Measurements from ENCODE around the gene KCNQ1.

Gene KCNQ1

GRCh38 chr11:2807025-2807681 lies 362.3 kb downstream of the KCNQ1 start:
- no peak for DNase-seq (ENCODE audit: low spot score)

DNA sequence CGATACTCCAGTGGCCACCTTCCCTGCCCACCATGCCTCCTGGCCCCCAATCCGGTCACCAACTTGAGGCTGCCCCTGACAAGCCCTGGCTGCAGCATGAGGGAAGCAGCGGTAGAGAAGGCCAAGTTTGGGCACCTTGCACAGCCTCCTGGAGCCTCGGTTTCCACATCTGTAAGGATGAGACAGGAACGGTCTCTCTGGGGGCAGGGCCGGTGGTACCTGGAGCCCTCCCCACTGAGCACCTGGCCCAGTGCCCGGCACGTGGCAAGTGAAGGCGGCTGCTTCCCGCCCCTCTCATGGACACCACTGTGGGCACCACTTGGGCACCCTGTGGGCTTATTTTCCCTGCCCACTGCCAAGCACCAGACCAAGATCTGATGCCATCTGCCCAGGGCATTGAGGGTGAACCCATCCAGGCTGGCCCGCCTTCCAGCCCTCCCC lies 363.0 kb downstream of the KCNQ1 start:
- DNase-seq (ENCODE audit: low spot score): no peak

GRCh38 chr11:2808850-2809846 lies 364.3 kb downstream of the KCNQ1 start:
- DNase-seq (ENCODE audit: low spot score): no peak

DNA sequence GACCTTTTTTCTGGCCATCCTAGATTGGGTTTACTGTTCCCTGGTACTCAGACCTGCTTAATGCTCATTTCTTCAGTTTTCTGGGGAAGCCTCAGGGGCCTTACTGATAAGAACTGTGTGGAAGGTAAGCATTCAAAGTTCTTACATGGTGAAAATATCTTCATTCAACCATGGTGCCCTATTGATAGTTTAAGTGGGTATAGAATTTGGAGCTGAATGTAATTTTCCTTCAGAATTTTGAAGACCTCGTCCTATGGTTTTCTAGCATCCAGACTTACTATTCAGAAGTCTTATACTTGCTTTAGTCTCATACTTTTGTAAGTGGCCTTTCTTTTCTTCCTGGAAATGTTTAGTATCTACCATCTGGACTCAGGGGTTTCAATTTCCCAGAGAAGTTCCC lies 365.0 kb downstream of the KCNQ1 start:
- no peak for DNase-seq (ENCODE audit: low spot score)

- DNase-seq (ENCODE audit: low spot score): no peak
Measured at GRCh38 chr11:2810411-2811205, 365.8 kb downstream of the KCNQ1 start.

GRCh38 chr11:2811206-2812091 lies 366.6 kb downstream of the KCNQ1 start:
- DNase-seq (ENCODE audit: low spot score): no peak

DNA sequence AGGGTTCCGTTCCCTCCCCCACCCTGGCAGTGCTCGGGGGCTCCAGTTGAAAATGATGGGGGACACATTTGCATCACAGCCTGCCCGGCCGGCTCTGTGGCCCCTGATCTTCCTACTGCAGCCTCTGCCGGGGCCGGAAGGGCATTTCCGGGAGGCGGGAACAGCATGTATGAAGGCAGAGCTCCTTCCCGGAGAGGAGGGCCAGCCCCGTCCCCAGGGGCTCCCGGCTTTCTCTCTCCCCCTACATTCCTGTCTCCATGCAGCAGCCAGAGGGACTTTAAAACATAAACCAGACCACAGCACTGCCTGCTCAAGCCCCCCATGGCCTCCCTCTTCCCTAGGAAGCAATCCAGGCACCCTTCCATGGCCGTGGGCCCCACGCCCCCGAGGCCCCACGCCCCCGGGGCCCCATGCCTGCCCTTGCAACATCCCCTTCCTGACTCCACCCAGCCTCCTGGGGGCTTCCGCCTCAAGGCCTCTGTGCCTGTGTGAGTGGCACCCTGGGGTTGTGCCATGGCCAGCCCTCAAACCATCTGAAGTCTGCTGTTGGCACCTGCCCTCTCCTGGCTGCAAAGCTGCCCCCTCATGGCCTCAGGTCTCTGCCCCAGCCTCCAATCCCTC lies 367.7 kb downstream of the KCNQ1 start:
- no peak for DNase-seq (ENCODE audit: low spot score)

DNA sequence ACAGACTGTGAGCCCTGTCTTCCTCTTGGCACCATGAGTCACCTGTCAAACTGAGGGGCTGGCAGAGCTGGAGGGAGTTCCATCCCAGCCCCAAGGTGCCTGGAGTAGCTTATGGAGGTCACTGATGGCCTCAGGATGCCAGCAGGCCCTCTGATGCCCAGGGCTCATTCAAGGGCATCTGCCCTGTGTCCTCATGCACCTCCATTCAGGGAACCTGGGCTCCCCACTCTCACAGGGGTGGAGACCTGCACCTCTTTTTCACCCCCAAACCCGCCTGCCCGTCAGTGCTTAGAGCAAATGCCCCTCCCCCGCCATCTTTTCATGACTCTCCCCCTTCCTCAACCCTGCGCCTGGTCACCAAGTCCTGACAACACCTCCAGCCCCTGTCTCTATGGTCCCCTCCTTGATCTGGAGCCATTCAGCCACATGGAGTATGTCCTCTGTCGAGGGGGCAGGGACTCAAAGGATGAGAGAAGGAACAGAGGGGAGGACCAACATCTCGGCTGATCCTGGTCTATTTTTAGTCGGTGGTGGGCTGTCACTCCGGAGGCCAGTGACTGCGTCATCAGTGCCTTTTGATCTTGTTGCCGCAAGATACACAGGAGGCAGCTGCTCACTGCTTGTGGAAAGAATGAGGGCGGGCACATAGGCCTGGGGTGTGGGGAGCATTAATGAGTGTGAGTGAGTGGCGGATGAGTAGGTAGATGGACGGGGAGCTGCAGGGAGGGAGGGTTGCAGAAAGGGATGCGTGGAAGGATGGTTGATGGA lies 368.5 kb downstream of the KCNQ1 start:
- no peak for DNase-seq (ENCODE audit: low spot score)

- no peak for DNase-seq (ENCODE audit: low spot score)
Measured at GRCh38 chr11:2813968-2814367, 369.2 kb downstream of the KCNQ1 start.

- no peak for DNase-seq (ENCODE audit: low spot score)
Measured at GRCh38 chr11:2814751-2815150, 369.9 kb downstream of the KCNQ1 start.

DNA sequence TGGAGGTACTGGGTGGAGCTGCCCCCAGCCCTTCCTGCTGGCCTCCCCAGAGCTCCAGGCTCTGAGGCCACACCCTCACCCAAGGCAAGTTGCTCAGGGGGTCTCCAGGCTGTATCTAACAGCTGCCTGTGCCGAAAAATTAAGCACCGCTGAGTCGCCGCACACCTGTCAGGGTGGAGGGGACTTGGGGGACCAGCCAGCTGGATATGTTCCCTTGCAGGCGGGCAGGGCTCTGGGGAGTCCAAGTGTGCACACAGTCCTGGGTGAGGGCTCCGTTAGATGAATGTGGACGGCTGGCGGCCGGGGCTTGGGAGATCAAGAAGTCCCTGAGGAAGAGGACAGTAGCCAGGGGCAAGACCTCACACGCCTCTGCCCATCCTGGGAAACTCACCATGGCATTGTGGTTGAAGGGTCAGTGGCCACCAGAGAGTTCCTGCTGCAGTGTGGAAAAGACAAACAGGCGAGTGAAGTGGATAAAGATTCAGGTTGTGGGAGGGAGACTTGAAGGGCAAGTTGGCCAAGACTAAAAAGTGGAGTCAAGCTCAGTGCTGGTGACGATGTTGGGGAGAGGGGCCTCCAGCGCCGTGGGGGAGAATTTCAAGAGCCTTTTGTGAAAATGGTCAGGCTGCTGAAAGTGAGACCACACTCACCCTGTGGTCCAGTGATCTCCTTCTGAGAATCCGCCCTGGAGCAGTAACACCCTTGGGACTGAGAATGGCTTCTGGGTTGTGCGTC lies 371.1 kb downstream of the KCNQ1 start:
- DNase-seq (ENCODE audit: low spot score): no peak

- no peak for DNase-seq (ENCODE audit: low spot score)
Measured at GRCh38 chr11:2816523-2816922, 371.7 kb downstream of the KCNQ1 start.

DNA sequence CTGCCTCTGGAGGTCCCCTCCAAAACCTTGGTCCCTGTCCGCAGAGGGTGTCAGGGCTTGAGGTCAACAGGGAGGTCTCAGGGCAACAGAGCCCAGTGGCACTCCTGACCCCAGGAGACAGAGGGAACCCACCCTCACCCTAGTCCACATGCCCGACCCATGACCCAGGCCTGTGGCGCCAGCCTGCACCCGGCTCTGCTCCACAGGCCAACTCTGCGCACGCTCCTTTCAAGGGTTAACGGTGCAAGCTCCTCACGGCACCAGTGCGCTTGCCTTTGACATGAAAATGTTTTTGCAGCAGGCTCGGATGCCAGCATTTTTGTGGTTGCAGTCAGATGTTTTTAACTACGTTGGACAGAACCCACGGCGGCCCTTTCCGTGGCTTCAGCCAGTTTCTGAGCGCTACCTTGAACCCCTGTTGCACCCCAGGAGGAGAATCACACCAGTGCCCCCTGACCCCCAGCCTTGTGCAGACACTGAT lies 372.2 kb downstream of the KCNQ1 start:
- DNase-seq (ENCODE audit: low spot score): no peak

DNA sequence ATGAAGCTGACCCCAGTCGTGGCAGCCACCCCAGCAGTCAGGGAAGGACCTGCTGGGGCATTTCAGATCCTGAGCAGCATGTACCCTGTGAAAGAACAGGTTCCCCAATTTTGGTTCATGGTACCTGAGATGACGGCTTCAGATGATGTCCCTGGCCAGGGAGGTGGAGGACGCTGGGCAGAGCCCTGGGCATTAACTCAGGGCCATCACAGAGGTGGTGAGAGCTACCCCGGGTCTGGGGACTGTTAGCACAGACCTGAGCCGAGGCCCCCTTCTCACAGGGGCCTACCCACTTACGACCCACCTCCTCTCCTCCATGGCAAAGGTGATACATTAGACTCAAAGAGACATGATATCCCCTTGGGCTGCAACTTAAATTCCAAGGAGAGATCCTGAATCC lies 372.6 kb downstream of the KCNQ1 start:
- DNase-seq (ENCODE audit: low spot score): no peak

DNA sequence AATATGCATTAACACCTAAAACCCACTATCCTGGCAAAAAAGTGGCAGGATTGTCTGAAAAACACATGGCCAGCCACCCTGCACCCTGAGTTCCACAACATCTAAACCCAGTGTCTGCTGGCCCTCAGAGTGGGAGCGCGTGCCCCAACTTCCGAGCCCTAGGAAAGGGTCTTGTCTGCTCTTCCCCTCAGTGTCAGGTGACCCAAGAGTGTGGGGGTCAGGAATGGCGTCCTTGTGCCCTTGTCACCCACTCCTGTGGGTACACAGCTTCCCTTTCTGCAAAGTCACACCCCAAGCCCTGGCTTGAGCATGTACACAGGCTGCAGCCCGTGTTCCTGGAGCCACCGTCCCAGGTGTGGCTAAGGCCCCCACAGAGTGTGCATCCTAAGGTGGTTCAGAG lies 373.2 kb downstream of the KCNQ1 start:
- DNase-seq (ENCODE audit: low spot score): no peak

DNA sequence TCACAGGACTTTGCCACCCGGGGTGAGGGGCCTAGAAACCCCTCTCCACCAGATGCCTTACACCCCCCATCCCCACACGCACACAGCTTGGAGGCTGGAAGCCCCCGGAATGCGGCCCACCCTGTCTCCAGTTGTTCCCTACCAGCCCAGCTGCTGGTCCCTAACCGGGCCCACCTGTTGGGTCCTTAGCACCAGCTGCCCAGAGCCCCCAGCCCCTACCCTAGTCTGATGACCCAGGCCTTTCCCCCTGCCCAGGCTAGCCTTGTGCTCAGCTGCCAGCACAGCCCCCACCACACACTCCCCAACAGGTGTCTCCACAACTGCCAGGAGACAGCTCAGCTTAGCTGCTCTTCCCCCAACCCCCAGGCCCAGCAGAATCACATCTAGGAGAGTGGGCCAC lies 373.7 kb downstream of the KCNQ1 start:
- no peak for DNase-seq (ENCODE audit: low spot score)

GRCh38 chr11:2819316-2819715 lies 374.5 kb downstream of the KCNQ1 start:
- no peak for DNase-seq (ENCODE audit: low spot score)

DNA sequence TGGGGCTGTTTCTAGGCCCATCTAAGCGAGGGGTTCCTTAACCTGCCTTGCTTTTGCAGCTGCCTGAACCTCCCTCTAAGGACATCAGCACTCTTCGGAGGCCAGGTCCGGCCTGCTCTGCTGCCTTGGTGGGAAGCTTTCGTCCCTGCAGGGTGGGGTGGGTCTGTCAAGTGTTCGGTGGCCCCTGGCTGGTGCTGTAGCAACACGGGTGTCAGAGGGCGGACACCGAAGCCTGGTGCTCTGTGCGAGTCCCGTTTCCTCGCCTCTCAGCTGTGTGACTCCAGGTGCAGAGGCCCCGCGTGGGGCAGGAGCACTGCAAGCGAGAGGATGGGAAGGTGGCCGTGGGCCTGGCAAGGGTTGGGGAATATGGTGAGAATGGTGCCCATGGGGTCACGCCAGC lies 376.2 kb downstream of the KCNQ1 start:
- no peak for DNase-seq (ENCODE audit: low spot score)

DNA sequence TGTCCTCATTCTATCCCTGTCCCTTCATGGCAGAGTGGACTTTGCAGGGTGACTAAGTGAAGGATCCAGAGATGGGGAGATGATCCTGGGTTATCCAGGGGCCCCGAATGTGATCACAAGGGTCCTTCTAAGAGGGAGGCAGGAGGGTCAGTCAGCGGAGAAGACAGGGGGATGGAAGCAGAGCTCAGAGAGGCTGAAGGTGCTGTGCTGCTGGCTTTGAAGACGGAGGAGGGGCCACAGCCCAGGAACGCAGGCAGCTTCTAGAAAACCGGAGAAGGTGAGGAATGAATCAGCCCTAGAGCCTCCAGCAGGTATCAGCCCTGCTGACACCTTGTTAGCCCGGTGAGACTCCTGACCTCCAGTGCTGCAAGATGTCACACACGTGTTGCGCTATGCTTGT lies 377.1 kb downstream of the KCNQ1 start:
- DNase-seq (ENCODE audit: low spot score): no peak
